Mesangial cell (primary cell): ENCODE results near the gene VPS26B. TPM values are rescaled to one million over a fixed set of nuclear protein-coding genes. Genes with fewer than 3 reads are reported as not detected.

Experiments used
- total RNA-seq: library from RNA; depleted of rRNA; stranded (reverse); fragments of >200 nt; gene quantifications from 2 replicates; pipeline ENCODE4 v1.2.3, GENCODE V29; 2015

VPS26B gene
- total RNA-seq, result 25.3 and 38.8 TPM in 2 replicates

GRCh38 chr11:134223836-134224709, at the start of gene VPS26B, which contains the start of gene NCAPD3:
Gene VPS26B (plus strand): TSS chr11:134224671. CDS start chr11:134225123, 452 bp downstream.
Gene NCAPD3 (minus strand): TSS chr11:134223967. CDS start chr11:134223926, 41 bp downstream.

GRCh38 chr11:134253188-134253993, 28.9 kb downstream of the VPS26B start, which contains the start of the genes ACAD8 and THYN1:
Gene ACAD8 (plus strand): TSS chr11:134253568. CDS start chr11:134253601, 33 bp downstream.
Gene THYN1 (minus strand): TSS chr11:134253352. CDS start chr11:134252882, 470 bp downstream.

GRCh38 chr11:134275534-134276395, 51.3 kb downstream of the VPS26B start, which contains the start of gene GLB1L3:
Gene GLB1L3 (plus strand): TSS chr11:134276379. CDS start chr11:134276741, 362 bp downstream.

Other genes starting within 250 kb of the VPS26B start
- gene JAM3, start 155.6 kb upstream of the VPS26B start, total RNA-seq, result 23.5 and 31.1 TPM in 2 replicates
- 6.8 and 31.1 TPM in 2 replicates for gene NCAPD3, start 704 bp upstream of the VPS26B start, total RNA-seq
- 51.3 and 64.5 TPM in 2 replicates for gene THYN1, start 28.7 kb downstream of the VPS26B start, total RNA-seq
- 14.0 and 16.9 TPM in 2 replicates for gene ACAD8, start 28.9 kb downstream of the VPS26B start, total RNA-seq
- gene GLB1L3, start 51.7 kb downstream of the VPS26B start, total RNA-seq, result 0.16 and 0.63 TPM in 2 replicates
- gene GLB1L2, start 107.3 kb downstream of the VPS26B start, total RNA-seq, result 6.2 and 9.4 TPM in 2 replicates
- under 0.01 TPM in 1 of 2 replicates, not detected in the other for gene B3GAT1, start 187.6 kb downstream of the VPS26B start, total RNA-seq